Natural killer cell (primary cell): ENCODE results near the gene PRSS35. TPM values are rescaled to one million over a fixed set of nuclear protein-coding genes. Genes with fewer than 3 reads are reported as not detected.

Experiments
- ATAC-seq, 3 donors: fragments of 150-1000 bp in 2 of 3; fragments of 200-7000 bp in 1 of 3; cut with Tn5 transposase; 1 replicate in 1 of 3; 2 replicates in 2 of 3; pipeline ENCODE4 v1.10.0; 2021; ENCODE audit warnings: mild to moderate bottlenecking in 2 of 3, moderate library complexity in 2 of 3
- DNase-seq, 2 donors: peaks; one replicate each; pipeline versions ENCODE4 v3.0.0 to v3.0.0-alpha.2; 2013 to 2021; ENCODE audit warnings: mixed read lengths in 1 of 2
- H3K27ac ChIP-seq: one replicate; pipeline ENCODE4 v1.5.1; 2013; ENCODE audit warnings: mild to moderate bottlenecking, low read length
- H3K27me3 ChIP-seq: one replicate; pipeline ENCODE4 v1.6.1; 2013; ENCODE audit warnings: low read length; ENCODE audit not compliant: control insufficient read depth, insufficient read depth
- H3K36me3 ChIP-seq: one replicate; pipeline ENCODE4 v1.6.1; 2013; ENCODE audit warnings: low read length; ENCODE audit not compliant: control insufficient read depth, insufficient read depth
- H3K4me1 ChIP-seq: one replicate; pipeline ENCODE4 v1.6.1; 2013; ENCODE audit warnings: low read length; ENCODE audit not compliant: control insufficient read depth, insufficient read depth
- H3K4me3 ChIP-seq: one replicate; pipeline ENCODE4 v1.5.1; 2013; ENCODE audit warnings: low read length
- H3K9me3 ChIP-seq: one replicate; pipeline ENCODE4 v1.6.1; 2013; ENCODE audit warnings: low read length; ENCODE audit not compliant: control insufficient read depth, insufficient read depth
- H3K27ac Mint-ChIP-seq, 2 donors: one replicate each; pipeline ENCODE4 v1.8.0; 2022; ENCODE audit warnings: mild to moderate bottlenecking in 2 of 2, mixed read lengths in 2 of 2, moderate library complexity in 1 of 2
- H3K27me3 Mint-ChIP-seq, 2 donors: one replicate each; pipeline ENCODE4 v1.8.0; 2022; ENCODE audit warnings: low read depth in 2 of 2, mixed read lengths in 2 of 2
- H3K36me3 Mint-ChIP-seq: one replicate; pipeline ENCODE4 v1.8.0; 2022; ENCODE audit warnings: mixed read lengths
- H3K4me1 Mint-ChIP-seq, 2 donors: one replicate each; pipeline ENCODE4 v1.8.0; 2022; ENCODE audit warnings: mixed read lengths in 2 of 2
- H3K4me3 Mint-ChIP-seq: one replicate; pipeline ENCODE4 v1.8.0; 2022; ENCODE audit warnings: mild to moderate bottlenecking, moderate library complexity, mixed read lengths
- H3K9me3 Mint-ChIP-seq, 2 donors: one replicate each; pipeline ENCODE4 v1.8.0; 2022; ENCODE audit warnings: mixed read lengths in 2 of 2
- WGBS: methylation state at CpG from one replicate; pipeline ENCODE4 v1.1.7; 2013; ENCODE audit warnings: missing lambda C conversion rate; ENCODE audit not compliant: insufficient coverage; 5-methylcytosine and 5-hydroxymethylcytosine counted together
- intact Hi-C: fragments of 100-400 bp; cut with micrococcal nuclease; formaldehyde crosslinking; loops from one replicate; pipeline ENCODE4 v1.14.2; 2022
- total RNA-seq, 4 donors: library from RNA; stranded (reverse); fragments of 120-200 nt in 1 of 4; gene quantifications; one replicate each; pipeline versions ENCODE4 v1.2.3 to v1.2.4, GENCODE V29; 2013 to 2022
- TF ChIP-seq, protein P1 (sequence below): fragments of 200-600 bp; IDR thresholded peaks from one replicate; pipeline ENCODE4 v1.8.0; 2022; ENCODE audit warnings: antibody characterized with exemption

PRSS35 gene
- total RNA-seq, 3 donors from 2014 or later (not counting 1 experiment from before 2014, with no cell fraction given): not detected

DNA sequence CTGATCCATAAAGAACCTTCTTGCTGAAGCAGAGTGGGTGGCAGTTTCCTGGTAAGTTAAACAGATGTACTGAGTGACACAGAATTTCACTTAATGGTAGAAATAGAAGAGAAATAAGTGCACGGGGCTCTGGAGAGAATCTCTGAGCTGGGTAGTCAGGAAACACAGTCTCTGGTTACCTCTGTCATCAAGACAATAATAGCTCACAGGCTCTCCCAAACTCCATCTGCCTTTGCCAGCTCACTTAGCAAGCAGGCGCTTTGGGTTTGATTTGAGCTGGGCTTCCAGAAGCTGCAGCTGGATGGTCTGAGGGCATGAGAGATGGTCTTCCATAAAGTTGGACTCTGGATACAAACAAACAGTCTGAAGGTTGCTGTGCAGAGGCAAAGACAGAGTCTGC lies 39.6 kb upstream of the PRSS35 start:
- peaks cover 3 to 11% of the 10 kb centered on the region in 2 donors for H3K27me3 Mint-ChIP-seq
- TF ChIP-seq, protein P1, sequence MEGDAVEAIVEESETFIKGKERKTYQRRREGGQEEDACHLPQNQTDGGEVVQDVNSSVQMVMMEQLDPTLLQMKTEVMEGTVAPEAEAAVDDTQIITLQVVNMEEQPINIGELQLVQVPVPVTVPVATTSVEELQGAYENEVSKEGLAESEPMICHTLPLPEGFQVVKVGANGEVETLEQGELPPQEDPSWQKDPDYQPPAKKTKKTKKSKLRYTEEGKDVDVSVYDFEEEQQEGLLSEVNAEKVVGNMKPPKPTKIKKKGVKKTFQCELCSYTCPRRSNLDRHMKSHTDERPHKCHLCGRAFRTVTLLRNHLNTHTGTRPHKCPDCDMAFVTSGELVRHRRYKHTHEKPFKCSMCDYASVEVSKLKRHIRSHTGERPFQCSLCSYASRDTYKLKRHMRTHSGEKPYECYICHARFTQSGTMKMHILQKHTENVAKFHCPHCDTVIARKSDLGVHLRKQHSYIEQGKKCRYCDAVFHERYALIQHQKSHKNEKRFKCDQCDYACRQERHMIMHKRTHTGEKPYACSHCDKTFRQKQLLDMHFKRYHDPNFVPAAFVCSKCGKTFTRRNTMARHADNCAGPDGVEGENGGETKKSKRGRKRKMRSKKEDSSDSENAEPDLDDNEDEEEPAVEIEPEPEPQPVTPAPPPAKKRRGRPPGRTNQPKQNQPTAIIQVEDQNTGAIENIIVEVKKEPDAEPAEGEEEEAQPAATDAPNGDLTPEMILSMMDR: no peak
- no peaks in the 10 kb centered on the region for H3K36me3 Mint-ChIP-seq
- ATAC-seq (no peak), DNase-seq (no peak)
- H3K27ac Mint-ChIP-seq: no peak overlapping the region
- intact Hi-C loops: no loop called here
- Histone ChIP-seq H3K9me3 (no peaks in the 10 kb centered on the region), H3K27me3 (no peaks in the 10 kb centered on the region), H3K36me3 (no peaks in the 10 kb centered on the region), H3K27ac (no peak overlapping the region), H3K4me1 (no peaks in the 10 kb centered on the region), H3K4me3 (no peak overlapping the region)
- peaks cover 0 to 6% of the 10 kb centered on the region in 2 donors for H3K4me1 Mint-ChIP-seq
- no peak overlapping the region for H3K4me3 Mint-ChIP-seq
- 94% methylated on average over 2 of the region's 2 CpGs for WGBS
- H3K9me3 Mint-ChIP-seq: no peaks in the 10 kb centered on the region

- no peak overlapping the region for H3K27ac ChIP-seq
- ATAC-seq (no peak), DNase-seq (no peak)
- 61% methylated on average over 4 of the region's 4 CpGs for WGBS
- no peaks in the 10 kb centered on the region for H3K27me3 ChIP-seq
- intact Hi-C loops: no loop called here
- H3K4me1 ChIP-seq: no peaks in the 10 kb centered on the region
- peaks cover 0 to 6% of the 10 kb centered on the region in 2 donors for H3K4me1 Mint-ChIP-seq
- no peak overlapping the region for H3K4me3 Mint-ChIP-seq
- H3K36me3 ChIP-seq: no peaks in the 10 kb centered on the region
- no peaks in the 10 kb centered on the region for H3K9me3 Mint-ChIP-seq
- H3K36me3 Mint-ChIP-seq: no peaks in the 10 kb centered on the region
- TF ChIP-seq, protein P1: no peak
- H3K27me3 Mint-ChIP-seq: peaks cover 6 to 11% of the 10 kb centered on the region in 2 donors
- H3K4me3 ChIP-seq: no peak overlapping the region
- no peaks in the 10 kb centered on the region for H3K9me3 ChIP-seq
- H3K27ac Mint-ChIP-seq: no peak overlapping the region
These were observed 38.0 kb upstream of the PRSS35 start for GRCh38 chr6:83474309-83474708.

DNA sequence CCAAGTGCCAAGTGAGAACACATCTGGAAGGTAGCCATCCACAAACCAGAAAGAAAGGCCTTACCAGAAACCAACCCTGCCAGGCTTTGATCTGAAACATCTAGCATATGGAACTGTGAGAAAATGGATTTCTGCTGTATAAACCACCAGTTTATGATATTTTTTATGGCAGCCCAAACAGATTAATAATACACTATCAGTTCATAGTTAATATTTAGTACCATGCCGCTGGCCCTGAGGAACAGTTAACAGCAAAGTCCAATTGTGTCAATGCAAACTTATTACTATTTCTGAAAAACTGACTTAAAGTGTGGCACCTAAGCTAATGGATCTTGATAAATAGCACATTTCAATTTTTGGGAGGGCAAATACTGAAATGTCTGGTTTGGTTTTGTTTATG lies 35.4 kb upstream of the PRSS35 start:
- no peak for DNase-seq
- no peaks in the 10 kb centered on the region for H3K36me3 ChIP-seq
- no peak overlapping the region for H3K27ac ChIP-seq
- TF ChIP-seq, protein P1: no peak
- no peaks in the 10 kb centered on the region for H3K27me3 ChIP-seq
- Mint-ChIP-seq H3K36me3 (no peaks in the 10 kb centered on the region), H3K27me3 (peaks cover 3 to 24% of the 10 kb centered on the region in 2 donors), H3K4me1 (peaks cover 0 to 4% of the 10 kb centered on the region in 2 donors), H3K27ac (no peak overlapping the region), H3K4me3 (no peak overlapping the region), H3K9me3 (no peaks in the 10 kb centered on the region)
- 100% methylated on average over 1 of the region's 1 CpG for WGBS
- intact Hi-C loops: no loop called here
- no peaks in the 10 kb centered on the region for H3K4me1 ChIP-seq
- H3K4me3 ChIP-seq: no peak overlapping the region
- ATAC-seq: no peak
- no peaks in the 10 kb centered on the region for H3K9me3 ChIP-seq

GRCh38 chr6:83479389-83479788 lies 32.9 kb upstream of the PRSS35 start:
- Mint-ChIP-seq H3K27ac (no peak overlapping the region), H3K27me3 (peaks cover 8 to 31% of the 10 kb centered on the region in 2 donors), H3K9me3 (no peaks in the 10 kb centered on the region), H3K4me3 (no peak overlapping the region), H3K36me3 (no peaks in the 10 kb centered on the region), H3K4me1 (no peaks in the 10 kb centered on the region)
- no peaks in the 10 kb centered on the region for H3K9me3 ChIP-seq
- ATAC-seq: no peak
- WGBS: 91% methylated on average over 1 of the region's 1 CpG
- H3K4me1 ChIP-seq: no peaks in the 10 kb centered on the region
- intact Hi-C loops: no loop called here
- TF ChIP-seq, protein P1: no peak
- no peaks in the 10 kb centered on the region for H3K36me3 ChIP-seq
- DNase-seq: no peak
- no peak overlapping the region for H3K4me3 ChIP-seq
- H3K27me3 ChIP-seq: no peaks in the 10 kb centered on the region
- no peak overlapping the region for H3K27ac ChIP-seq
